Psoas muscle (tissue), 8 donors: Measurements from ENCODE around the gene NRCAM. TPM values are rescaled to one million over a fixed set of nuclear protein-coding genes. Genes with fewer than 3 reads are reported as not detected.

Experiments used
- ATAC-seq, 4 donors: fragments of 200-7000 bp; cut with Tn5 transposase; one replicate each; pipeline ENCODE4 v1.9.1; 2020; ENCODE audit warnings: moderate library complexity in 3 of 4, mild to moderate bottlenecking in 2 of 4
- DNase-seq, 2 donors: peaks; one replicate each; pipeline ENCODE4 v3.0.0-alpha.2; 2020
- H3K27ac ChIP-seq: fragments of 200-600 bp; one replicate; pipeline ENCODE4 v1.8.0; 2022
- H3K27me3 ChIP-seq, 3 donors: fragments of 200-600 bp in 1 of 3; one replicate each; pipeline versions ENCODE4 v1.6.1 to v1.8.0; 2013 to 2022; ENCODE audit warnings: low read length in 2 of 3, mild to moderate bottlenecking in 2 of 3, moderate library complexity in 1 of 3; ENCODE audit not compliant: insufficient read depth in 3 of 3
- H3K36me3 ChIP-seq, 2 donors: fragments of 200-600 bp in 1 of 2; one replicate each; pipeline versions ENCODE4 v1.6.1 to v1.8.0; 2013 to 2022; ENCODE audit warnings: low read depth in 1 of 2, mild to moderate bottlenecking in 1 of 2, moderate library complexity in 1 of 2; ENCODE audit not compliant: insufficient read depth in 1 of 2
- H3K4me1 ChIP-seq: fragments of 200-600 bp; one replicate; pipeline ENCODE4 v1.8.0; 2022
- H3K4me3 ChIP-seq: fragments of 200-600 bp; one replicate; pipeline ENCODE4 v1.8.0; 2022; ENCODE audit warnings: mild to moderate bottlenecking
- H3K9me3 ChIP-seq: fragments of 200-600 bp; one replicate; pipeline ENCODE4 v1.8.0; 2022
- WGBS, 3 donors: extraction: QIAGEN DNeasy Blood & Tissue Kit; methylation state at CpG; one replicate each; pipeline versions ENCODE4 v1.1.6 to v1.1.7; 2013; 5-methylcytosine and 5-hydroxymethylcytosine counted together
- intact Hi-C, 2 donors: fragments of 100-400 bp; cut with DNase I; formaldehyde crosslinking; loops; one replicate each; pipeline versions ENCODE4 v1.11.0 to v1.14.2; 2022
- polyA plus RNA-seq, 3 donors: library from polyadenylated mRNA; stranded (reverse); fragments of 200-250 nt; gene quantifications; one replicate each; pipeline ENCODE4 v1.2.3, GENCODE V29; 2013
- total RNA-seq, 4 donors: library from RNA; stranded (reverse); fragmentation: NEBNext Ultra II Directional in 2 of 4; extraction: Animal tissue kit (Norgen Biotek cat#: 25700) in 2 of 4; gene quantifications; one replicate each; pipeline versions ENCODE4 v1.2.1 to v1.2.4, GENCODE V29; 2021 to 2023
- TF ChIP-seq, protein P1 (sequence below): fragments of 200-600 bp; IDR thresholded peaks from one replicate; pipeline ENCODE4 v1.8.0; 2022; ENCODE audit warnings: antibody characterized with exemption
- donor health status: healthy with polysubstance abuse.
- donor health status: DM: no; HTN: no; CAD: no; lungs with moderate emphysema.
- donor health status: Bipolar disorder and iron deficiency.
- donor health status: healthy.
- donor health status: DM: yes; HTN: yes; CAD: no.
- donor health status: DM: no; HTN: no; CAD: no.
- donor health status: DM: no; HTN: no; CAD: no.
- donor health status: DM: yes; HTN: yes; CAD: no.

Gene NRCAM
- total and polyA plus RNA-seq, 7 donors = 0.06 to 1.8 (median 0.55) TPM

DNA sequence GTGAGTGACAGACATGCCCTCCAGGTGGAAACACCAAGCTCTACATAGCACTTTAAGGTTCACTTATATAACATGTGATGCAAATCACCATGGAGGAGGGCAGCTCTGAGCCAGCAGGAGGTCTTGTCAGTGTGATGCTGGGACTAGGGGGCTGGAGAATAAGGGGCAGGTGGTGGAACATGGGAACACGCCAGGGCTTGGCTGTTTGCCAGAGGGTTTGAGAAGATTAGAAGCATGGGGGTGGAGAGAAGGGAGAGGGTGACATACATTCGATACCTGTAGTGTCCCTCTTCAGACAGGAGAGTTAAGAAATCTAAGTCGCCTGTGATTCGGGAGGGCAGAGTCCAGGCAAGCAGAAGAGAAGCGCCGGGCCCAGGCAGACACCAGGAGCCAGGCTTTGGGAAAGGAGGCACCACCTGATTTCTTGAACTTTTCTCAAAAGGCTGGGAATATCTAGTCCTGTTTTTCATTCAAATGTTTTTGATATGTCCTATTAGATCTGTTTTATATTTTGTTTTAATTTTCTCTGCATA lies 309.1 kb downstream of the NRCAM start:
- TF ChIP-seq, protein P1, sequence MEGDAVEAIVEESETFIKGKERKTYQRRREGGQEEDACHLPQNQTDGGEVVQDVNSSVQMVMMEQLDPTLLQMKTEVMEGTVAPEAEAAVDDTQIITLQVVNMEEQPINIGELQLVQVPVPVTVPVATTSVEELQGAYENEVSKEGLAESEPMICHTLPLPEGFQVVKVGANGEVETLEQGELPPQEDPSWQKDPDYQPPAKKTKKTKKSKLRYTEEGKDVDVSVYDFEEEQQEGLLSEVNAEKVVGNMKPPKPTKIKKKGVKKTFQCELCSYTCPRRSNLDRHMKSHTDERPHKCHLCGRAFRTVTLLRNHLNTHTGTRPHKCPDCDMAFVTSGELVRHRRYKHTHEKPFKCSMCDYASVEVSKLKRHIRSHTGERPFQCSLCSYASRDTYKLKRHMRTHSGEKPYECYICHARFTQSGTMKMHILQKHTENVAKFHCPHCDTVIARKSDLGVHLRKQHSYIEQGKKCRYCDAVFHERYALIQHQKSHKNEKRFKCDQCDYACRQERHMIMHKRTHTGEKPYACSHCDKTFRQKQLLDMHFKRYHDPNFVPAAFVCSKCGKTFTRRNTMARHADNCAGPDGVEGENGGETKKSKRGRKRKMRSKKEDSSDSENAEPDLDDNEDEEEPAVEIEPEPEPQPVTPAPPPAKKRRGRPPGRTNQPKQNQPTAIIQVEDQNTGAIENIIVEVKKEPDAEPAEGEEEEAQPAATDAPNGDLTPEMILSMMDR = no peak
- DNase-seq = no peak
- intact Hi-C loops = loop anchor here (5.0 to 10.0 kb wide), 2 partner anchors 260 to 402 kb away; partner anchors contain the start of gene CBLL1 (in 1 of the 2)
- Histone ChIP-seq H3K27me3 (no peaks in the 10 kb centered on the region), H3K4me3 (no peak overlapping the region), H3K27ac (no peak overlapping the region), H3K36me3 (no peaks in the 10 kb centered on the region), H3K9me3 (no peaks in the 10 kb centered on the region), H3K4me1 (no peaks in the 10 kb centered on the region)
- 64 to 78% (median 66%) methylated on average over 6 of the region's 6 CpGs for WGBS, 3 donors
- no peak for ATAC-seq

DNA sequence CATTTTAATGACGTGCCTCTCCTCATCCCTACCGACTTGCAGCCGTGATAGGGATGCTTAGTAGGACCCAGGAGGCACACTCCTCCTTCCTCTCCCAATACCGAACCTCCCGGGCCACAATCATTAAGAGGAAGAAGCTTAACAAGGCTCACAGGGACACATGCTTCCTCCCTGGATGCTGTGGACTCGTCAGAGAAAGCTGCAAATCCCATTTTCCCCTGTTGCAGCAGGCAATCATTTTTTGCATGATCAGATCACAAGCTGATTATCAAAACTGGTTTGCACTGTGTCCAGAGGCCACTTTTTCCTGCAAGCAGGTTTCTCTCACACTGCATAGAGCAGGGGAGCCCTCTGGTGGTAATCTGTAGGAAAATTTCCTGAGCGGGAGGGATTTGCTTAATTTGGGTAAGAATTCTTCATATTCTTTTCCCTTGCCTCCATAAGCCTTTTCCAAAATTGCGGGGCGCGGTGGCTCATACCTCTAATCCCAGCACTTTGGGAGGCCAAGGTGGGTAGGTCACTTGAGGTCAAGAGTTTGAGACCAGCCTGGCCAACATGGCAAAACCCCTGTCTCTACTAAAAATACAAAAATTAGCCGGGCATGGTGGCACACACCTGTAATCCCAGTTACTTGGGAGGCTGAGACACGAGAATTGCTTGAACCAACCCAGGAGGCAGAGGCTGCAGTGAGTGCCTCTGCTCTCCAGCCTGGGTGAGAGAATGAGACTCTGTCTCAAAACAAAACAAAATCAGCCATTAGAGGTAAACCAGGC lies 310.0 kb downstream of the NRCAM start:
- WGBS, 3 donors = 10 to 12% (median 11%) methylated on average over 12 of the region's 12 CpGs
- Histone ChIP-seq H3K4me3 (no peak overlapping the region), H3K27ac (no peak overlapping the region), H3K27me3 (no peaks in the 10 kb centered on the region), H3K9me3 (no peaks in the 10 kb centered on the region), H3K4me1 (no peaks in the 10 kb centered on the region), H3K36me3 (no peaks in the 10 kb centered on the region)
- intact Hi-C loops = loop anchor here (5.0 to 10.0 kb wide), 2 partner anchors 259 to 401 kb away; partner anchors contain the start of gene CBLL1 (in 1 of the 2)
- DNase-seq (peak in 1 of 2 donors; percentile 33), ATAC-seq (peak; percentile 36 to 70 (median 58))
- TF ChIP-seq, protein P1 = peak; percentile 69

DNA sequence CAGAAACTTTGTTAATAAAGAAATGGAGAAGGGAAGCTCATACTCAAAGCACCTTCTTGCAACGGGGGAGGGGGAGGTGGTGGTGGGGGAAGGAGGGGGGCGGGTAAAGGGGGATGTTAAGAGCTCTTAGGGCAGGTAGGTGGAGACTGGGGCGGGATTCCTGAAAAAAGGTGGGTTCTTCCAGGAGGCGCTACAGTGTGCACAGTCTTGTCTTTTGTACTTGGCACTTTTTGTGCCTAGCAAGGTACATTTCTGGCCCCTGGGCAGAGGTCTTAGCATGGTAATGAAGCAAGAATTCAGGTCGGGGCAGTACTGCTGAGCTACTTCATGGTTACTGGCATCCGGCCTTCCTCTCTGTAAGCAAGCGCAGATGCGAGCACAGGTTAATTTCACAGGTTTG lies 310.8 kb downstream of the NRCAM start:
- Histone ChIP-seq H3K4me1 (no peaks in the 10 kb centered on the region), H3K4me3 (no peak overlapping the region), H3K27ac (no peak overlapping the region), H3K9me3 (no peaks in the 10 kb centered on the region), H3K36me3 (no peaks in the 10 kb centered on the region), H3K27me3 (no peaks in the 10 kb centered on the region)
- DNase-seq (no peak), ATAC-seq (no peak)
- TF ChIP-seq, protein P1 = no peak
- 80 to 82% (median 80%) methylated on average over 8 of the region's 8 CpGs for WGBS, 3 donors
- intact Hi-C loops = loop anchor here (5.0 to 10.0 kb wide), 2 partner anchors 258 to 401 kb away; partner anchors contain the start of gene CBLL1 (in 1 of the 2)

DNA sequence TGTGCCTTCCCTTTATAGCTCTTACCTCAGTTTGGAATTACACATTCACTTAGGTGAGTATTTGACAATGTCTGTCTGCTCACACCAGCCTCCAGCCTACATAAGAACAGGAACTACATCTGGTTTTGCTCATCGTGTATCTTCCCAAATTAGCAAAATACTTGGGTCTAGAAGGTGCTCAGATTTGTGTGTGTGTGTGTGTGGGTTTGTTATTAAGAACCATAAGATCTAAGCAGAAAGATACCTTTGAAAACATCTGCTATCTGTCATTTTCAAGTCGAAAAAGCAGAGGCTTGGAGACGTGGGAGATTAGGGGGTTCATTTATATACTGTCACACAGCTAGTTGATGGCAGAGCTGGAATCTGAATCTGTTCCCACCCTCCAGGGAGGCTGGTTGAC lies 311.3 kb downstream of the NRCAM start:
- no peak overlapping the region for H3K27ac ChIP-seq
- ATAC-seq (no peak), DNase-seq (no peak)
- no peaks in the 10 kb centered on the region for H3K36me3 ChIP-seq
- TF ChIP-seq, protein P1 = no peak
- 51 to 57% (median 52%) methylated on average over 3 of the region's 3 CpGs for whole genome bisulfite sequencing, 3 donors
- H3K9me3 ChIP-seq = no peaks in the 10 kb centered on the region
- intact Hi-C loops = loop anchor here (5.0 to 10.0 kb wide), 2 partner anchors 258 to 400 kb away; partner anchors contain the start of gene CBLL1 (in 1 of the 2)
- H3K27me3 ChIP-seq = no peaks in the 10 kb centered on the region
- no peaks in the 10 kb centered on the region for H3K4me1 ChIP-seq
- no peak overlapping the region for H3K4me3 ChIP-seq
